ENCODE measurements around the gene PRPSAP1.
"Not testable (repeated sequence)": the region's sequence is repeated elsewhere in the genome, so short reads cannot be mapped to it uniquely, and the experiment has no call there.

PRPSAP1 gene

DNA sequence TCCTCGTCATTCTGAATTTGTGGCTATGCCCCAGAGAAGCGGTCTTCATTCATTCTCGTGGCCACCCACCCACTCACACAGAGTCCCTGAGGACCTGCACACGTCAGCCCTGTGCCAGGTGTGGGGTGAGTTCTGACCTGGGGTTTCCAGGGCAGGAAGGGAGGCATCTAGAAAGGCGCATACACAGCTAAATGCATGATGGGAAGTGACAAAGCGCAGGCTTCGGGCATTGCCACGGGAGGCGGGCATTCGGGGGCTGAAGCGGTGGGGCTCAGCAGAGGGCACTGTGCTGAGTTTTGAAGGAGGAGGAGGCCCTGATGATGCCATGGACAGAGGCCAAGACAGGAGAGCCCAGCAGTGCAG, 77.7 kb downstream of the PRPSAP1 start:
- no peak for FAIRE-seq

DNA sequence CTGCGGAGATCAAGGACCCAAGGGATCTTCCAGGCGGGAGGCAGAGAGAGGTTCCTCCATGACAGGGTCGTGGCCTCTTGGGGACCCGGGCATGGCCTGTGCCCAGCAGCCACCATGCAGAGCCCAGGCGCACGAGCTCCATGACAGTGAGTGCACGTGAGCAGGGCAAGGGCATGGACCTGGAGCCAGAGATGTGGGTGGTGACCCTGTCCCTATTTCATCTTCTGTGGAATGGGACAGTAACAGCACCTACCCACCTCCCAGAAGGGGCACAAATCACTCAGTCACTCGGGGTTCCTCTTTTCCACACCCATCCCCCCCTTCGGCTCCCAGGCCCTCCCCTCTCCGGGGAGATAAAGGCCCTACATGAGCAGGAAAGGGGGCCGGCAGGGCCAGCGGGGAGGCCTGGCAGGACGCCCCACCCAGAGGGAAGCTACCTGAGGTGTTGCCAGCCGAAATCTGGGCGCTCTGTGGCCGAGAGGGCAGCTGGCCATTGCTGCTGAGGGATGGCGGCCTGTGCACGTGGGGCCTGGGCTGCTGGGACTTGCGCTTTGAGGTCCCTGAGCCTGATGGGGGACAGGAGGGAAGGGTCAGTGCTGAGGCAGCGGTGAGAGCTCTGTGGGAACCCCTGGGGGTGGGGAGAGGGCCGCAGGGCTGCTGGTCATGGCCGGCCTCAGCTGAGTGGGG, 78.2 kb downstream of the PRPSAP1 start:
- no peak for FAIRE-seq

DNA sequence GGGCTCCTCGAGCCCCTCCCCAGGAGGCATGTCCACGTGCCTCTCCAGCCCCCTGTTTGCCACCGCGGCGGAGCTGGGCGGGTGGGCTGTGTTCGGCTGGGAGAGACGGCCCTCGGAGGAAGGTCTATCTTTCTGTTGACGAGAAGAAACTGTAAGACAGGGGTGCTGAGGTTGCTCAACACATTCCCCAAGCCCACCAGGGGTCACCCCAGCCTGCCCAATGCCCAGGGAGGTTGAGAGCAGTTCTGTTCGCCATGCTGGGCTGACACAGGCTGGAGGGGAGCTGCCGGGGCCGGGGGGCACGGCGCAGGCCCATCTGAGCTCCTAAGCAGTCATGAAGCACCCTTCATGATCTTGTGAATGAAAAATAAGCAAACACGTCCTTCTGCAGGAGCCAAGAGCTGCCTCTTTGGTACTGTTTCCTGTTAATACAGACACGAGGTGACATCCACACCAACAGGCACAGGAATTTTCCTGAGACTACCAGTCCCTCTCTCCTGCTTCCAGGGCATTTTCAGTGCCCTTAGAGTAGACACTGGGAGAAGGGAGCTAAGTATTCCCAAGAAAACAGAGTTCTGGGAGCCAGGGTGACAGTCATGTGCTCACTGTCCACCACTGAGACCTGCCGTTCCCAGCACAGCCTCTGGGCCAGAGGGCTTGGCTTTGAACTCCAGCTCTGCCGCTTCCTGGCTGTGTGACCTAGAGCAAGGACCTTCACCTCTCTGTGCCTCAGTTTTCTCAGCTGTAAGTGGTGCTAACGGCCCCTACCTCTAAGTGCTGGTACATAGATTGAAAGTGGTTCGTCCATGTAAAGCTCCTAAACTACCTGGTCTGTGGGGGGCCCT, 79.4 kb downstream of the PRPSAP1 start:
- no peak for FAIRE-seq

DNA sequence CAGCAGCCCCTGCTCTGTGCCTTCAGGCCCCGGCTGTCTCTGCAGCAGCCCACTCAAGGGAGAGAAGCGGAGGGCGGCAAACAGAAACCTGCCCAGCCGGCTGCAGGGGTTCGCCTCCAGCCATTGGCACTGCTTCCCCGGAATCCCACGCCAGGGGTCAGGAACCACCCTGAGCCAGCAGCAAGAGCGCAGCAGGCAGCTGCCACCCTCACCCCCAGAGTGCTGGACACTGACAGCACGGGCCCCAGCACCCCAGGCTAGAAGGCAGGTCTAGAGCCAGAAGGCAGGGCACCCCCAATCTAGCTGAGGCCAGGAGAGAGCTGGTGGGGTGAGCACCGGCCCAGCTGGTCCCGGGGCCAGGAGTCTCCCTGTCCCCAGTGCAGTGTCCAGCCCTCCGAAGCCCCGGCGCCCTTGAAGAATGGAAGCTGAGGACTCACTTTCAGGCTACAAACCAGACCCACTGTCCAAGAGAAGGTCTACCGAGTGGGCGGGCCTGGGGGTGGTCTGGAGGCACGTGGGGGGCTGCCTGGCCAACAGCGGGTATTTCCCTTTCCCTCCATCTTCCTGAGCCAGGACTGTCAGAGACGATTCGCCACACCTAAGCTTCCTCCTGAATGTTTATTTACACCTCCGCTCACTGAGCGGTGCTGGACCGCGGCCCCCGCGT, 80.1 kb downstream of the PRPSAP1 start:
- no peak for FAIRE-seq

DNA sequence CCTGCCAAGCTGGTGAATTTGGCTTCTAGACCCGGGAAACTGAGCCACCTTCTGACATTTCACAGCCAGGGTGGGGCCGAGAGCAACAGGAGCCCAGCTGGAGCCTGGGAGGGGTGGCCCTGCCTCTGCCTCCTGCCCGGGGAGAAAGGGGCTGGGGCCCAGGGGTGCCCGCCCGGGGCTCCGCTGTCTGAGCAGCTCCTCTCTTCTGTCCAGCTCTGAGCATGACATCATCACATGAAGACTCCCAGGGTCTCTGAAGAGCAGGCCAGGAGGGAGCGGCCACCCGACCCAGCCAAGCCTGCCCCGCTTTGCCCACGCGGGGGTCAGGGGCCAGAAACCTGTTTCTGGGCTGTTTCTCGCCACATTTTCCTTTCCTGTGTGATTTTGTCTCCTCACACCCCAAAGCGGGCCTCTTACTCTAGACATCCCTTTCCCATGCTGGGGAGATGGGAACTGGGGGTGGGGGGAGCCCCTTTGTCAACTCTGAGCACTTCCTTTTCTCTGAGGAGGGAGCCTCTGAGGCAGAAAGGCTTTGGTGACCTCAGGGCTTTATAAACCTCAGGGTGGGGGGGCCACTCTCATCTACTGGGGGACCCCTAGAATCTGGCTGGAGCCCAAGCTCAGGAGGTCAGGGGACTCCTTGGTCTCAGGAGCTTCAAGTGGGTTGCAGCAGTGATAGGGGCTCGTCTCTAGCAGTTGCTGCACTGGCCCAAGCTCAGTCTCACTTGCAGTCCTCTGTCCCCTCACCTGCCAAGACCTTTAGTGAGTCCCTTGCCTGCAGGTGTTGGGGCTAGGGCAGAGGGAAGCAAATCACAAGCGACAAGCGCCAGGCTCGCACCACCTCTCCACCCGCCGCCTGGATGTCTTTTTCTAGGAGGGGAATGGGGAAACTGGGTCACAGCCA, 80.9 kb downstream of the PRPSAP1 start:
- FAIRE-seq: no peak

DNA sequence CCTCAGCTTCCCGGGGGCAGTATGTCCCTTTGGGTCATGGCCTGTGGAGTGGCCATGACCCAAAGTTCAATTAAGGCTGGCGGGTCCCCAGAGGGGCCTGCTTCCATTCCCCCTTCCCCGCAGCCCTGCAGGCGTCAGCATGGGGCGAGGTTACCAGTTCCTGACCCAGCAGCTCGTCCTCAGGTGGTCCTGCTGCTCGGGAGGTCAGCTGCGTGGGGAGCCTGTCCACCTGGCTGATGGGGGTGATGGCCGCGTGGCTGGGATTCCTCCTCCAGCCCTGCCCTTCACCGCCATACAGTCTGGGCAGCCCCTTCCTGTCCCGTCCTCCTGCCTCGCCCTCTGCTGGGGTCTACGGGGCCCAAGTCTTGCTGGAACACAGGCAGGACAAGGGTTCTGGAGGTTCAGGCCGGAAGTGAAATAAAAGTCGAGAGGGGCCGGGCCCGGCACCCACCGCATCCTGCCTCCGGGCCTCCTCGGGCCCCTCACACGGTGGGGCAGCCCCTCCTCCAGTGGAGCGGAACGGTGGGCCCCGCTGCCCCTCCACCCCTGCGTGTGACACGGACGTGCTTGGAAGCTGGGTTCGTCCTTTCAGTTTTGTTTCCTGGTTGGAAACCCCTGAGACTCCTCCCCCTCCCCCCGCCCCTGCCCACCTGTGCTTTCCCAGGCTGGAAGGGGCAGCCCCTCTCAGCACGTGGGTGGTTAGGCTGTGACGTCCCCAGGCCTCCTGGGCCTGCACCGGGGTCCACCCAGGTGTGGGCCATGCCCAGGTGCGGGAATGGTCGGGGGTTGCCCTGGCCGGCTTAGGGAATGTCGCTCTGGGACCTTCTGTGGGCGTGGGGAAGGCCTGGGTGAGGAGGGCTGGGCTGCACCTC, 81.8 kb downstream of the PRPSAP1 start:
- no peak for FAIRE-seq

DNA sequence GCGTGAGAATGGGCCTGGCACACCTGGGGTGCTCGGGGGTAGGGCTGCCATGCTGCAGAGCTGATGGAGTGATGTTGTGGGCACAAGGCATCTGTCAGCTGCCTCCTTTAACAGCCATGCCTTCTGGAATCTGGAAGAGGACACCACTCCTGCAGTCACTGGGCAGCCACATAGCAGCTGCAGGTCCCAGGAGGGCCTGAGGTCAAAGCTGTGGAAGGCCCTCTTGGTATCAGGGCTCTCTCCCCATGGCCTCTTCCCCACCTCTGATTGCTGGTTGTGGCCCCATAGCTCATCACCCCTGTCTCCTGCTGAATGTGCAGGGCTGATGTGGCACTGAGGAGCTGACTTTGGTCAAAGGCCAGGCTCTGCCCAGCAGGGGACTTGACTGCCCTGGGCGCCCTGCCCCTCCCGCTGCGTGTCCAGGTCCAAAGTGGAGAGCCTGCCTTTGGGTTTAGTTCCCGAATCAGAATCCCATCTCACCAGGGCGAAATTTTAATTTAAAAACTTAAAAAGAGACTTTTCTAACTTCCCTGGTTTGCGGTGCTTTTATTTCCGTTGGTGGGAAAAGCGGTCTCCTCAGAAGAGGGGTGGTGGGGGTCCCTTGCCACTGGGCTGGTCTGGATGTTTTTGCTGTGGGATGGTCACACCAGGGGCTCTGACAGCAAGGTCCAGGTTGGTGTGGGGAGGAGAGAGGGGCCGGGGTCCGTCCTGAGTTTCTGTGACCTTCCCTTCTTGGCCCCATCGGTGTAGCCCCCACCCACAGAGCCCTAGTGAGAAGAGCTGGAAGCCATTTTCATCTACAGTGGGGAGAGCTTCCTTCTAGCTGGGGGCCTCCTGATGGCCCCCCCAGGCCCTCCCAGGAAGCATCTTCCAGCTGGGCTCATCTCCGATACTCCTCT, 82.7 kb downstream of the PRPSAP1 start:
- no peak for FAIRE-seq

DNA sequence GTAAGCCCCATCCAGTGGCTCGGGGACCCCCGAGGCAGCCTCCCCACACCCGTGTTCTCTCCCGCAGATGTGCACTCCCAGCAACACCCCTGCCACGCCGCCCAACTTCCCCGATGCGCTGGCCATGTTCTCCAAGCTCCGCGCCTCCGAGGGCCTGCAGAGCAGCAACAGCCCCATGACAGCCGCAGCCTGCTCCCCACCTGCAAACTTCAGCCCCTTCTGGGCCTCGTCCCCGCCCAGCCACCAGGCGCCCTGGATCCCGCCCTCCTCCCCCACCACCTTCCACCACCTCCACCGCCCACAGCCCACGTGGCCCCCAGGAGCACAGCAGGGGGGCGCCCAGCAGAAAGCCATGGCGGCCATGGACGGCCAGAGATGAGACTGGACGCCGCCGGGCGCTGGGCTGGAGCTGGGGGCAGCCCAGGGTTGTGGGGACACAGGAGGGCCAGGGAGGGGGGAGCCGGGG, 83.6 kb downstream of the PRPSAP1 start:
- FAIRE-seq: no peak

DNA sequence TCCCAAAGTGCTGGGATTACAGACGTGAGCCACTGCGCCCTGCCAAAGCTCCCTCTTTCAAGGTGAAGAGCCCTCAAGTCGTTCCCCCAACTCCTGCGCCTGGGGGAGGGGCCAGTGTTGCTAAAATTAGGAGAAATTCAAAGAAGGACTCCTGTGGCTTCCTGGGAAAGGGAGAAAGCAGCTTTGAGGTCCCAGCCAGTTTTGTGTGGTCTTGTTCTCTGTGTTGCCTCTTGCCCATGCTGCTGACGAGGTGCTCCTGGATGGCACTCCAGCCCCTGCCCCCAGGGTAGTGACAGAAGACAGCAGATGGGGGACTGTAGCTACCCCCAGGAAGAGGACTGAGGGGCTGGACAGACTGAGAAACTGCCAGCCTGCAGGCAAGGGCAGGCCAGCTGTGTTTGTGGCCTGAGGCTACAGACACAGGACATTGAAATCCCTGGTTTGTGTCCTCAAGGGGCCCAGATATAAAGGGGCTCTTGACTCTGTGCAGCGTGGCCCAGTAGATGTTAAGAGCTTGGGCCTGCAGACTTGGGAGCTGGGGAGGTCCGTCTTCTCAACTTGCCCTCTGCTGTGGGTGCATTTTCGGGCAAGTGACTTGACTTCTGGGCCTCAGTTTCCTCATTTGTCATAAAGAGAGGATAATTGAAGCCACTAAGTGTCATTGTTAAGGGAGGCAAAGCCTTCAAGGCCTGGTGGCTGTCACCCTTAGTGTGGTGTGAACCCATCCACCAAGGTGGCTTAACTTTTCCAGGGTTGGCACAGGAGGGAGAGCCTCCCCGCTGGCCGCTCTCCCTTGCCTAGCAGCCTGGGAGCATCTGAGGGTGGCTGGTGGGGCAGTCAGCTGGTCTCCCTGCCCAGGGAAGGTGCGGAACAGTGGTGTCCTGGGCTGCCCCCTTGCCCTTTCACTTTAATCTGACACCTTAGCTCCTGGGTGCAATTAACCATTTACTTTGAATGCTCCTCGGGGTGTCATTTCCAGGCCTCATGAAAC, 84.4 kb downstream of the PRPSAP1 start:
- FAIRE-seq: no peak

DNA sequence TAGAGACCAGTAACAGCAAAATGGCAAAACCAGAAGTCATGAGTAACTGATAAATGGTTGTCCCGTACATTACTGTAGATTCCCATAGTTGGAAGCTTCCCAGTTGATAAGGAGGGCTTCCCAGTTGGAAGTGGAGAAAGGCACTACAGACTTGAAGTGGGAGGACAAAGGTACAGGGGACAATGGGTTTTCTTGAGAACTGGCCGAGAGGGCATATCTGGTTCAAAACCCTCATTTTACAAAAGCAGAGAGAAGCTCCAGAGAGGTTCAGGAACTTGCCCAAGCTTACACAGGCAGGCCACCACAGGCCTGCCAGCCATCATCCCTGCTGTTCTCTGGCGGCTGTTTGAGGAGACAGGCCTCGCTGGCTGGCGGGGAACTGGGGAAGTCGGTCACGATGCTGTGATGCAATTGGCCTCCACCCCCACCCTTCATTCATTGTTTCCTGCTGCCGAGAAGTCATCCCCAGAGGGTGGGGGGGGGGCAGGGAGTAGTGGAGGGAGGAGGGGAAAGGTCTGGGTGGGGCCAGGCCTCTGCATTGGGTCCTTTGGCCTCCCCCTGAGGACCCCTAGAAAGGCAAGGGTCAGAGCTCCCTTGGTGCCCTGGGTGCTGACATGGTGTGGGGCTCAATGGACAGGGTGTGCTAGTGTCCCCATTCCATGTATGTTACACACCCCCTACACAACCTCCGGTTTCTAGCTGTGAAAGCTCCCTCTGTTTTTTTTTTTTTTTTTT, 85.5 kb downstream of the PRPSAP1 start:
- FAIRE-seq: no peak

DNA sequence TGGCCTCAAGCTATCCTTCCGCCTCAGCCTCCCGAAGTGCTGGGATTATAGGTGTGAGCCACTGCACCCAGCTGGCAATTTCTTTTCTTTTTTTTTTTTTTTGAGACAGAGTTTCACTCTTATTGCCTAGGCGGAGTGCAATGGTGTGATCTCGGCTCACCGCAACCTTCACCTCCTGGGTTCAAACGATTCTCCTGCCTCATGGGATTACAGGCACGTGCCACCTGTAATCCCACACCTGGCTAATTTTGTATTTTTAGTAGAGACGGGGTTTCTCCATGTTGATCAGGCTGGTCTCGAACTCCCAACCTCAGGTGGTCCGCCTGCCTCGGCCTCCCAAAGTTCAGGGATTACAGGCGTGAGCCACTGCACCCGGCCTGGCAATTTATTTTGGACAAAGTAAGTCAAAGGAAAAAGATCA, 86.1 kb downstream of the PRPSAP1 start:
- not testable (repeated sequence) for FAIRE-seq

DNA sequence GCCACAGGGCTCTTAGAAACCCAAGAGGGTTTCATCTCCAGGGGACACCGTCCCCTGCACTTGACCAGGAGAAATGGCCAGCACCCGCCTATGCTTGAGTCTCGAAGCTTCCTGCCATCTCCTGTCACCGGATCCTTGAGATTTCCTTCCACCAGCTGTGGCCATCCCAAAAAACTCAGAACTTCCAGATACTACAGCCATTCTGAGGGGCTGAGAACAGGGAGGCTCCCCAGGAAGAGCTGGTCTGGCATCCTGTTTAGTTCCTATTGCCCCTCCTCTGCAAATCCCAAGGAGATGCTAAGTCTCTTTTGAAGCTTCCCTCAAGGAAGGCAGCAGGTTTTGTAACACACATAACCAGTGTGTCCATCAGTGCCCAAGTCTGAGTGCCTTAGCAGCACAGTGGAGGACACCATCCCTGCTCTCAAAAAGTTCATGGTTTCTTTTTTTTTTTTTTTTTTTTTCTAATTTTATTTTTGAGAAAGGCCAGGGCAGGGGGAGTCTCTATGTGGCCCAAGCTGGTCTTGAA, 86.6 kb downstream of the PRPSAP1 start:
- no peak for FAIRE-seq

DNA sequence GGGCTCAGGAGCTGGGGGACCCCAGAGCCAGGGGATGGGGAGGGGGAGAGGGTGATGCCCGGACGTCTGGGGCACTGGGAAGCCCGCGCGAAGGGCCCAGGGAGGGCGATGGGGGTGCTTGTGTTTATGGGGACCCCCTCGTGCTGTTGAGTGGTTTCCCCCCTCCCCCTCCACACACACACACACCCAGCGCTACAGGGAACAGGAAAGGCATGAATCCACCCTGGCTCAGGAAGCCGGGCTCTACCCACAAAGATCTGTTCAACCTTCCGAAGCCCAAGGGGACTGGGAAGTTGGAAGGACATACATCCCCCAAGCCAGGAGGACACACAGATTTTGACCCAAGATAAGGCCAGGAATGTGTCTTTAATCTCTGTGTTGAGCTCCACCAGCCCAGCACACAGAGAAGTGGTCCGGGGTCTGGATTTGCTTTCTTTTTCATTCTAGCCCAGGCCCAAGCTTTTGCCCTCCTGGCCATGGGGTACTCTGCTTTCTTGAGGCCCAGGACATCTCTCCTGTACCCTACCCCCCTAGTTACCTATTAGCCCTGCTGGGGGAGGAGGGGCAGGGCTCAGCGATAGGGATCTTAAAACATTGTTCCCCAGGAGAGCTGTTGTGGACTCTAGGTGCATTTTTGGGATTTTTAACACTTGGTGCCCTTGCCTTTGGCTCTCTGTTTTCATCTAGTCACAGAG, 87.3 kb downstream of the PRPSAP1 start:
- FAIRE-seq: no peak

DNA sequence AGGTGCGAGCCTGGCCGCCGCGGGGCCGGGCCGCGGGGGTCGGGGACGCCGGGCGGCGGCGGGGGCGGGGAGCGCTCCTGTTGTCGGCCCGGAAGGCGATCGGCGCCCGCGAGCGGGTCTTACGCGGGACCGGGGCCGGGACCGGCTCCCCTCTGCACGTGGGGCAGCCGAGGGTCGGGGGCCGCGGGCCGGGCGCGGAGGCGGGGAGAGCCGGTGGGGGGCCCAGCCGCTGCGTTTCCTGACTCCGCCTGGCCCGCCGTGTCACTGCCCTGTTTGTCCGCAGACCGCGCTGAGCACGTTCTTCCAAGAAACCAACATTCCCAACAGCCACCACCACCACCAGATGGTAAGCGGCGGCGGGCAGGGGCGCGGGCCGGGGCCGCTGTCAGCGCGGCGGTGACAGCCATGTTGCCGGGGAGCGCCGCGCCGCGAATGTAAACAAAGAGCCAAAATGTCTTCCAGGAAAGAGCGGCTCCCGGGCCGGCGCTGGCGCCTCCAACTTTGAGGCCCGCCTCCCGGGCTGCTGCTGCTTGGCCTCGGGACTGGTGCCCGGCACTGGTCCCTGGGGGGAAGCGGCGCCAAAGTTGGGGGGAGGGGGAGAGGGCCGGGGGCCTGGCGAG, 88.0 kb downstream of the PRPSAP1 start:
- FAIRE-seq: no peak

DNA sequence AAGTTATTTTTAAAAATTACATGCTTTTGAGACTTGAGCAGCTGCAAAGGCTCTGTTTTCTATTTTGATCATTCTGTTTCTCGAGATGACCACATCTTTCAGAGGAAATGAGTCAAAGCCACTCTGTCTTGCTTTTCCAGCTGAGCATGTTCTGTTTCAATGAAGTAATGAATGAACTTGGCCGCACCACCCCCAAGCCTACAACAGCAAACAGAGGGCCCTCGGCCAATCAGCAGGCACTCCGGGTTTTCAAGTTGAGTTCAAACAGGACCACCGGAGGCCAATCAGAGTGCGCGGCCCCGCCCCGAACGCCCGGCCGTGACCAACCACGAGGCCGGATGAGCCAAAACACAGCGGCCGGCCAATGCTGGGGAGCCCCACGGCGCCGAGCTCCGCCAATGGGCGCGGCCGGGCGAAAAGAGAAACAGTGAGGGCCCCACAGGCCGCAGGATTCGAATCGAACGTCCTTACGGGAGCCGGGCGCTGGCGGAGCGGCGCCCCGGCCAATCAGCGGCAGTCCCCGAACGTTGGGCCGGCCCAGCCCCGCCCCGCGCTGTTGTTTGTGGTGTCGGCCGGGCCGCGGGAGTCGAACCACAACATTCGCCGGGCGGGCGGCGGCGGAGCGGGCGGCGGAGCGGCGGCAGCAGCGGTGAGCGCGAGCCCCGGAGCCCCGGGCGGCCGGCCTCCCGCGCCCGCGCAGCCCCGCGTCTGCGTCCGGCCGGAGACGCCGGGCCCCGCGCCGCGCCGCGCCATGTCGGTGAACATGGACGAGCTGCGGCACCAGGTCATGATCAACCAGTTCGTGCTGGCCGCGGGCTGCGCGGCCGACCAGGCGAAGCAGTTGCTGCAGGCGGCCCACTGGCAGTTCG, 88.7 kb downstream of the PRPSAP1 start, which contains the start of gene UBALD2:
TSS of gene UBALD2 (plus strand) at position 594 of the 869 bp plus-strand sequence. CDS start at position 752, 158 bp downstream.
- peak; percentile 89 for FAIRE-seq

DNA sequence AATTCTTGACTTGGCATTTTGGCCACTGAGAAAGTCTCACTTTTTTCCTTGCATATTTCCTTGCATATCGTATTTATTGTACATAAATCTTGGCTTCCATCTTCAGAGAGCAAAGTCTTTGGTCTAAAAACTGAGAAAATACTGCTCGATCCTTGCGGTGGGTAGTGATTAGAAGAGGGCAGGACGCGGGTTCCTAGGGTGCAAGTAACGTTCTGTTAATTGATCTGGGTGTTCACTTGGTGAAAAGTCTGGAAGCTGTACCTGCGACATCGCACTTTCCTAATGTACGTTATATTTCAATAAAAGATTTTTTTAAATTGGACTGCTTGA, 89.3 kb downstream of the PRPSAP1 start:
- no peak for FAIRE-seq

Data from TTC549 (cell line).